HepG2 (cell line): ENCODE data around the gene MNX1. TPM values are rescaled to one million over a fixed set of nuclear protein-coding genes. Genes with fewer than 3 reads are reported as not detected.

ENCODE experiments used
- ATAC-seq: fragments of 200-7000 bp; cut with Tn5 transposase; 3 replicates; pipeline ENCODE4 v1.9.1; 2020; ENCODE audit warnings: mild to moderate bottlenecking, moderate library complexity
- BruUV-seq: library from RNA; stranded (reverse); fragments of 400-500 nt; replicated peaks from 2 replicates; lab custom pipeline; 2021; lab: Mats Ljungman, UMichigan
- CTCF ChIA-PET: fragments of 300-600 bp; formaldehyde crosslinking; extraction: SDS; loops from one replicate; lab custom pipeline; 2021; ENCODE audit warnings: low total read pairs, inconsistent platforms, low intra/inter-chr PET ratio; lab: Yijun Ruan, JAX
- POLR2A ChIA-PET: fragments of 350-600 bp; sonication (Branson Sonifier 250); formaldehyde crosslinking; loops from one replicate; lab custom pipeline; 2020; ENCODE audit warnings: antibody characterized with exemption, inconsistent platforms; lab: Yijun Ruan, JAX
- DNase-seq: peaks from one replicate; pipeline ENCODE4 v3.0.0-alpha.2; 2015; ENCODE audit warnings: low spot score
- FAIRE-seq: peaks from 3 replicates; lab custom pipeline; 2011; peaks lifted over from hg19 to GRCh38; lab: Jason Lieb, UNC
- H2AFZ ChIP-seq: one replicate; pipeline ENCODE4 v1.6.1; 2011; ENCODE audit warnings: low read length, inconsistent platforms
- H3K27ac ChIP-seq: fragments of 300-600 bp; 3 replicates; pipeline ENCODE4 v1.8.0; 2011; ENCODE audit warnings: mixed run types, mild to moderate bottlenecking, mixed read lengths, low read length, inconsistent platforms; ENCODE audit not compliant: insufficient read depth; ENCODE audit errors: extremely low read length
- H3K27me3 ChIP-seq, 2 experiments: fragments of 200-600 bp in 1 of 2; 2 replicates in 1 of 2; 3 replicates in 1 of 2; pipeline versions ENCODE4 v1.6.0 to v1.8.0; 2011; ENCODE audit warnings: low read length in 2 of 2, mild to moderate bottlenecking in 2 of 2, moderate library complexity in 2 of 2, inconsistent platforms in 1 of 2; ENCODE audit not compliant: insufficient read depth in 2 of 2, control insufficient read depth in 1 of 2
- H3K36me3 ChIP-seq, 2 experiments: fragments of 200-600 bp in 1 of 2; replicated peaks in 1 of 2; 2 replicates in 1 of 2; 3 replicates in 1 of 2; pipeline versions ENCODE4 v1.5.1 to v1.8.0; 2011; ENCODE audit warnings: low read length in 2 of 2, inconsistent platforms in 1 of 2; ENCODE audit not compliant: insufficient read depth in 2 of 2, control insufficient read depth in 1 of 2
- H3K4me1 ChIP-seq: 2 replicates; pipeline ENCODE4 v1.5.1; 2012; ENCODE audit warnings: low read length, inconsistent platforms; ENCODE audit not compliant: insufficient read depth
- H3K4me2 ChIP-seq: 2 replicates; pipeline ENCODE4 v1.6.0; 2011; ENCODE audit warnings: low read depth, low read length, inconsistent platforms
- H3K4me3 ChIP-seq, 3 experiments: fragments of 200-600 bp in 1 of 3; sonication (generic), shearing (Covaris generic) in 1 of 3; replicated peaks in 1 of 3; 2 replicates each; pipeline ENCODE4 v1.5.1; 2011 to 2016; ENCODE audit warnings: low read length in 3 of 3, inconsistent platforms in 2 of 3, low read depth in 2 of 3, mild to moderate bottlenecking in 2 of 3, control low read depth in 1 of 3, mixed read lengths in 1 of 3; ENCODE audit not compliant: insufficient read depth in 1 of 3
- H3K79me2 ChIP-seq: one replicate; pipeline ENCODE4 v1.6.1; 2011; ENCODE audit warnings: low read length, inconsistent platforms; ENCODE audit not compliant: insufficient read depth
- H3K9ac ChIP-seq: 2 replicates; pipeline ENCODE4 v1.6.0; 2011; ENCODE audit warnings: mild to moderate bottlenecking, low read depth, low read length, inconsistent platforms; ENCODE audit not compliant: insufficient read depth
- H3K9me3 ChIP-seq: 2 replicates; pipeline ENCODE4 v1.5.1; 2012; ENCODE audit warnings: mild to moderate bottlenecking, low read length
- H4K20me1 ChIP-seq: 2 replicates; pipeline ENCODE4 v1.6.0; 2011; ENCODE audit warnings: inconsistent platforms, mild to moderate bottlenecking, low read length, moderate library complexity; ENCODE audit not compliant: insufficient read depth
- MYNN ChIP-seq: sonication (generic); formaldehyde crosslinking; IDR thresholded peaks from 2 replicates; pipeline ENCODE4 v1.4.0; 2020; ENCODE audit warnings: mild to moderate bottlenecking, low read depth, missing genetic modification reagents
- ZNF101 ChIP-seq: sonication (generic); formaldehyde crosslinking; IDR thresholded peaks from 2 replicates; pipeline ENCODE4 v1.4.0; 2020; ENCODE audit warnings: mild to moderate bottlenecking, low read depth, missing genetic modification reagents, borderline replicate concordance
- ZNF121 ChIP-seq: sonication (generic); formaldehyde crosslinking; IDR thresholded peaks from 2 replicates; pipeline ENCODE4 v1.5.0; 2020; ENCODE audit warnings: mild to moderate bottlenecking, missing genetic modification reagents
- ZNF33B ChIP-seq: sonication (generic); formaldehyde crosslinking; IDR thresholded peaks from 2 replicates; pipeline ENCODE4 v1.5.1; 2020; ENCODE audit warnings: mild to moderate bottlenecking, missing genetic modification reagents
- ZNF589 ChIP-seq: sonication (generic); formaldehyde crosslinking; conservative IDR thresholded peaks from 2 replicates; pipeline ENCODE4 v1.8.0; 2022; ENCODE audit warnings: mild to moderate bottlenecking, moderate library complexity, missing genetic modification reagents
- WGBS: methylation state at CpG from one replicate; pipeline ENCODE4 v1.1.6; 2017; ENCODE audit warnings: low lambda C conversion rate; 5-methylcytosine and 5-hydroxymethylcytosine counted together
- in situ Hi-C: cut with HindIII; loops from 2 replicates; pipeline ENCODE4 v1.10.0; 2017; ENCODE audit warnings: low pct_unique_long_range_greater_than_20kb; ENCODE audit not compliant: extremely low pct_ligation_motif_present
- intact Hi-C: fragments of 100-400 bp; cut with micrococcal nuclease; formaldehyde crosslinking; loops from one replicate; pipeline ENCODE4 v1.10.0; 2022; ENCODE audit not compliant: unreplicated experiment
- polyA plus RNA-seq, 8 experiments: library from polyadenylated mRNA; depleted of rRNA in 3 of 8; stranded (reverse) in 7 of 8; unstranded in 1 of 8; fragments of >200 nt; fragmentation: Illumina TruSeq in 4 of 8; extraction: Trizol in 4 of 8; gene quantifications; 2 replicates each; pipeline versions ENCODE4 v1.2.1 to v1.2.3, GENCODE V29; 2011 to 2016; ENCODE audit warnings: low read depth in 4 of 8, missing spikeins in 1 of 8, mixed read lengths in 1 of 8; ENCODE audit not compliant: insufficient read depth in 1 of 8
- total RNA-seq, 5 experiments: library from RNA; depleted of rRNA; stranded (reverse); fragments of >200 nt; fragmentation: Illumina TruSeq; extraction: Trizol; gene quantifications; 2 replicates each; pipeline ENCODE4 v1.2.3, GENCODE V29; 2016; ENCODE audit warnings: low read depth in 1 of 5
- TF ChIP-seq, protein P1 (sequence below): sonication (generic); formaldehyde crosslinking; IDR thresholded peaks from 2 replicates; pipeline ENCODE4 v1.4.0; 2020; ENCODE audit warnings: missing genetic modification reagents, low read depth, mild to moderate bottlenecking, borderline replicate concordance

The MNX1 gene
- total and polyA plus RNA-seq, 2 of the 13 experiments (the other 11 are each of a cell fraction or from before 2014, with no cell fraction given): 0.94 to 6.1 TPM

DNA sequence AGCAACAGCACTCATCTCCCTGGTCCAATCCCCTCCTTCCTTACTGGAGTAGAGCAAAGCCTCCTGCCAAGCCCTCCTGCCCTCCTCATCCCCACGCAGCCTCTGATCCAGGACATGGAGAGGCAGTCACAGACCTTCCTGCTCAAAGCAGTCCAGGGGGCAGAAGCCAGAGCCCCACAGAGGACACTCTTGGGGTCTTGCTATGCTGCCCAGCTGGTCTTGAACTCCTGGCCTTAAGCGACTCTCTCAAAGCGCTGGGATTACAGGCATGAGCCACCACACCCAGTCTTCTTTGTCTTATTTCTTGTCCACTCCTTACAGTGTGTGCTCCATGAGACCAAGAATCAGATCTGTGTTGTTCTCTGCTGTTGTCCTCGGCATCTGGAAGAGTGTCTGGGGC, 26.6 kb upstream of the MNX1 start:
- Histone ChIP-seq H3K27me3 (peaks cover 9 to 51% of the 10 kb centered on the region in 2 experiments), H4K20me1 (no peaks in the 10 kb centered on the region), H3K4me2 (no peak overlapping the region), H3K9ac (no peak overlapping the region), H3K27ac (no peak overlapping the region), H3K36me3 (no peaks in the 10 kb centered on the region), H3K4me1 (peaks cover 20% of the 10 kb centered on the region), H2AFZ (no peak overlapping the region), H3K4me3 (no peak overlapping the region), H3K9me3 (no peaks in the 10 kb centered on the region), H3K79me2 (no peaks in the 10 kb centered on the region)
- FAIRE-seq (no peak), ATAC-seq (no peak), DNase-seq (no peak)
- in situ Hi-C loops: no loop called here
- POLR2A ChIA-PET: no interaction called here
- 51% methylated on average over 4 of the region's 4 CpGs for WGBS
- CTCF ChIA-PET: no interaction called here
- no peak for TF ChIP-seq ZNF101 (CRISPR knock-in tag)
- peak; percentile 75 for TF ChIP-seq ZNF121 (CRISPR knock-in tag)
- no peak for TF ChIP-seq MYNN (CRISPR knock-in tag)
- TF ChIP-seq, protein P1, sequence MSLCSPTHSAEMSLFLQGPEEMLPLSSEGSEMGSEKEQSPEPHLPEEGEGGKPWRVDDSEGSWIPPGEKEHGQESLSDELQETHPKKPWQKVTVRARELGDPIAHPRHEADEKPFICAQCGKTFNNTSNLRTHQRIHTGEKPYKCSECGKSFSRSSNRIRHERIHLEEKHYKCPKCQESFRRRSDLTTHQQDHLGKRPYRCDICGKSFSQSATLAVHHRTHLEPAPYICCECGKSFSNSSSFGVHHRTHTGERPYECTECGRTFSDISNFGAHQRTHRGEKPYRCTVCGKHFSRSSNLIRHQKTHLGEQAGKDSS (CRISPR knock-in tag): no peak
- no TSS peak for BruUV-seq
- intact Hi-C loops: no loop called here

- Histone ChIP-seq H3K9me3 (no peaks in the 10 kb centered on the region), H3K79me2 (no peaks in the 10 kb centered on the region), H3K9ac (no peak overlapping the region), H3K4me1 (peaks cover 15% of the 10 kb centered on the region), H3K4me2 (no peak overlapping the region), H3K36me3 (no peaks in the 10 kb centered on the region), H3K27me3 (peaks cover 6 to 46% of the 10 kb centered on the region in 2 experiments; a peak in 4 of 5 replicates), H2AFZ (no peak overlapping the region), H4K20me1 (no peaks in the 10 kb centered on the region), H3K4me3 (no peak overlapping the region)
- no peak for ATAC-seq
- intact Hi-C loops: no loop called here
- CTCF ChIA-PET: no interaction called here
- WGBS: 14% methylated on average over 1 of the region's 1 CpG
- DNase-seq: no peak
- POLR2A ChIA-PET: no interaction called here
- TF ChIP-seq ZNF589 (CRISPR knock-in tag) (no peak), ZNF33B (CRISPR knock-in tag) (no peak)
- TF ChIP-seq, all 625 proteins: peak for 0
- no peak overlapping the region for H3K27ac ChIP-seq
- no peak for FAIRE-seq
- in situ Hi-C loops: no loop called here
- BruUV-seq: no TSS peak
Measured at GRCh38 chr7:157035979-157036378, 25.5 kb upstream of the MNX1 start.
